HepG2 (cell line): ENCODE results near the gene NIT2. TPM values are rescaled to one million over a fixed set of nuclear protein-coding genes. Genes with fewer than 3 reads are reported as not detected.
A peak's percentile ranks its signal among the peaks of the same experiment; 100 is the strongest.

Experiments
- ATF1 ChIP-seq: IDR thresholded peaks from 2 replicates; pipeline ENCODE4 v1.6.1; 2016; ENCODE audit warnings: mild to moderate bottlenecking, control low read depth
- HNRNPUL1 ChIP-seq: fragments of 200-400 bp; formaldehyde crosslinking; IDR thresholded peaks from 2 replicates; pipeline ENCODE4 v1.6.1; 2017; ENCODE audit warnings: low read depth, mild to moderate bottlenecking, low read length, moderate library complexity
- HOXA3 ChIP-seq: sonication (generic); formaldehyde crosslinking; IDR thresholded peaks from 2 replicates; pipeline ENCODE4 v1.5.0; 2020; ENCODE audit warnings: missing genetic modification reagents
- MYC ChIP-seq: sonication (generic); formaldehyde crosslinking; IDR thresholded peaks from 2 replicates; pipeline ENCODE4 v1.9.0; 2021; ENCODE audit warnings: missing genetic modification reagents, borderline replicate concordance
- POGZ ChIP-seq: sonication (generic); formaldehyde crosslinking; IDR thresholded peaks from 2 replicates; pipeline ENCODE4 v1.4.0; 2020; ENCODE audit warnings: mild to moderate bottlenecking, missing genetic modification reagents
- PRPF4 ChIP-seq: fragments of 200-400 bp; formaldehyde crosslinking; IDR thresholded peaks from 2 replicates; pipeline ENCODE4 v1.6.1; 2016; ENCODE audit warnings: low read length, low read depth; ENCODE audit not compliant: poor library complexity, severe bottlenecking
- RBFOX2 ChIP-seq: fragments of 200-400 bp; formaldehyde crosslinking; IDR thresholded peaks from 2 replicates; pipeline ENCODE4 v1.6.1; 2017; ENCODE audit warnings: low read depth, mild to moderate bottlenecking, low read length
- RFX5 ChIP-seq: IDR thresholded peaks from 2 replicates; pipeline ENCODE4 v1.6.1; 2011; ENCODE audit warnings: low read depth, low read length, improper control_type of control experiment
- SMAD3 ChIP-seq: sonication (generic); formaldehyde crosslinking; IDR thresholded peaks from 2 replicates; pipeline ENCODE4 v1.4.0; 2020; ENCODE audit warnings: missing genetic modification reagents
- SP5 ChIP-seq: IDR thresholded peaks from 2 replicates; pipeline ENCODE4 v1.6.1; 2016; ENCODE audit warnings: low read depth, borderline replicate concordance
- TARDBP ChIP-seq: sonication (generic); formaldehyde crosslinking; IDR thresholded peaks from 2 replicates; pipeline ENCODE4 v1.8.0; 2022; ENCODE audit warnings: mild to moderate bottlenecking, missing genetic modification reagents
- ZNF350 ChIP-seq: sonication (generic); formaldehyde crosslinking; IDR thresholded peaks from 2 replicates; pipeline ENCODE4 v1.4.0; 2020; ENCODE audit warnings: mild to moderate bottlenecking, low read depth, missing genetic modification reagents, borderline replicate concordance
- ZNF431 ChIP-seq: sonication (generic); formaldehyde crosslinking; IDR thresholded peaks from 2 replicates; pipeline ENCODE4 v1.9.0; 2022; ENCODE audit warnings: missing genetic modification reagents, low read depth, mild to moderate bottlenecking, borderline replicate concordance
- ZNF484 ChIP-seq: sonication (generic); formaldehyde crosslinking; IDR thresholded peaks from 2 replicates; pipeline ENCODE4 v1.5.1; 2020; ENCODE audit warnings: mild to moderate bottlenecking, low read depth, missing genetic modification reagents, borderline replicate concordance
- ZNF772 ChIP-seq: sonication (generic); formaldehyde crosslinking; IDR thresholded peaks from 2 replicates; pipeline ENCODE4 v1.5.0; 2020; ENCODE audit warnings: mild to moderate bottlenecking, missing genetic modification reagents
- ZNF841 ChIP-seq: sonication (generic); formaldehyde crosslinking; IDR thresholded peaks from 2 replicates; pipeline ENCODE4 v1.8.1; 2023; ENCODE audit warnings: missing genetic modification reagents, borderline replicate concordance
- polyA plus RNA-seq, 8 experiments: library from polyadenylated mRNA; depleted of rRNA in 3 of 8; stranded (reverse) in 7 of 8; unstranded in 1 of 8; fragments of >200 nt; fragmentation: Illumina TruSeq in 4 of 8; extraction: Trizol in 4 of 8; gene quantifications; 2 replicates each; pipeline versions ENCODE4 v1.2.1 to v1.2.3, GENCODE V29; 2011 to 2016; ENCODE audit warnings: low read depth in 4 of 8, missing spikeins in 1 of 8, mixed read lengths in 1 of 8; ENCODE audit not compliant: insufficient read depth in 1 of 8
- total RNA-seq, 5 experiments: library from RNA; depleted of rRNA; stranded (reverse); fragments of >200 nt; fragmentation: Illumina TruSeq; extraction: Trizol; gene quantifications; 2 replicates each; pipeline ENCODE4 v1.2.3, GENCODE V29; 2016; ENCODE audit warnings: low read depth in 1 of 5
- TF ChIP-seq, protein P1 (sequence below): sonication (generic); formaldehyde crosslinking; IDR thresholded peaks from 2 replicates; pipeline ENCODE4 v1.4.0; 2020; ENCODE audit warnings: missing genetic modification reagents, mild to moderate bottlenecking, borderline replicate concordance
- TF ChIP-seq, protein P2 (sequence below): sonication (generic); formaldehyde crosslinking; IDR thresholded peaks from 2 replicates; pipeline ENCODE4 v1.5.0; 2020; ENCODE audit warnings: mild to moderate bottlenecking, missing genetic modification reagents
- TF ChIP-seq, protein P3 (sequence below): sonication (generic); formaldehyde crosslinking; IDR thresholded peaks from 2 replicates; pipeline ENCODE4 v1.4.0; 2020; ENCODE audit warnings: mild to moderate bottlenecking, missing genetic modification reagents

NIT2 gene
- total and polyA plus RNA-seq, 2 of the 13 experiments (the other 11 are each of a cell fraction or from before 2014, with no cell fraction given), result 43.4 to 49.1 TPM

DNA sequence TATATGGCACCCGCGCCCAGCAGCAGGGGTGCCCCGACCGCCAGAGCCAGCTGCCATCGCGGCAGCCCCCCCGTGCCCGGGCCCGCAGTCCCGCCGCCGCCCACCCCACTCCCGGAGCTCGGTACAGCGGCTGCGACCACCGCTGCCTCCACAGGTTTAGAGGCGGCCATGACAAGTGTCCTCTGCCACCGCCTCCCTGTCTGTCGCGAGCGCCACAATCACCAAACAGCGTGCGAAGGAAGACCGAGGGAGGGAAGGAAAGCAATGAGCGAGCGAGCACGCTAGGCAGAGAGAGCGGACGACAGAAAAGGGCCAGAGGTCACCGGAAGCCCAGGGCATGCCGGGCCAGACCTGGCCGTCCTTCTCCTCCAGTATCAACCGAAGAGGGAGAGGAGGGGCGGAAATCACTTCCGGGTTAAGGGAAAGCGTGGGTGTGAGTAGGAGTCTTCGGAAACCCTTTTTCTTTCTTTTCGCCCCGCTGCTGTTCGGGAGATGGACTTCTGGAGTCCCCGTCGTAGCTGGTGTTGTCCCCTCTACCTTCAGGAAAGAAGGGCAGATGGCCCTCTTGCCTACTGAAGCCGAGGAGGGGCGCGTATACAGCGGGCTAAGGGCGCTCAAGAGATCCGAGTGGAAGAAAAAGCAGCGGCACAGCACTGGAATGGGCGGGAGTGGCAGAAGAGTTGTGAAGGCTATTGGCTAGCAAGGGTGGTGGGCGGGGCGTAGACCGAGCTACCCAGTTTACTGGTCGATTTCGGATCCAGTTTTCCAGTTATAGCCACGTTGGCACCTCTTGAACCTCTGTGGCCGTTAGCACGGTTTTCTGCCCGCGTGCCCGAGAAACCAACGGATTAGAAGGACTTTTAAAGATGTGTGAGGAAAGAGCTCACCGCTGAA lies 66.5 kb downstream of the NIT2 start, which contains the start of the genes LNP1 and TOMM70 (continued):
- TF ChIP-seq, protein P1, sequence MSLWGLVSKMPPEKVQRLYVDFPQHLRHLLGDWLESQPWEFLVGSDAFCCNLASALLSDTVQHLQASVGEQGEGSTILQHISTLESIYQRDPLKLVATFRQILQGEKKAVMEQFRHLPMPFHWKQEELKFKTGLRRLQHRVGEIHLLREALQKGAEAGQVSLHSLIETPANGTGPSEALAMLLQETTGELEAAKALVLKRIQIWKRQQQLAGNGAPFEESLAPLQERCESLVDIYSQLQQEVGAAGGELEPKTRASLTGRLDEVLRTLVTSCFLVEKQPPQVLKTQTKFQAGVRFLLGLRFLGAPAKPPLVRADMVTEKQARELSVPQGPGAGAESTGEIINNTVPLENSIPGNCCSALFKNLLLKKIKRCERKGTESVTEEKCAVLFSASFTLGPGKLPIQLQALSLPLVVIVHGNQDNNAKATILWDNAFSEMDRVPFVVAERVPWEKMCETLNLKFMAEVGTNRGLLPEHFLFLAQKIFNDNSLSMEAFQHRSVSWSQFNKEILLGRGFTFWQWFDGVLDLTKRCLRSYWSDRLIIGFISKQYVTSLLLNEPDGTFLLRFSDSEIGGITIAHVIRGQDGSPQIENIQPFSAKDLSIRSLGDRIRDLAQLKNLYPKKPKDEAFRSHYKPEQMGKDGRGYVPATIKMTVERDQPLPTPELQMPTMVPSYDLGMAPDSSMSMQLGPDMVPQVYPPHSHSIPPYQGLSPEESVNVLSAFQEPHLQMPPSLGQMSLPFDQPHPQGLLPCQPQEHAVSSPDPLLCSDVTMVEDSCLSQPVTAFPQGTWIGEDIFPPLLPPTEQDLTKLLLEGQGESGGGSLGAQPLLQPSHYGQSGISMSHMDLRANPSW (CRISPR knock-in tag), result peak; percentile 87
- peak; percentile 70; the same call in 1 of the 2 replicates for TF ChIP-seq ZNF841 (CRISPR knock-in tag)
- peak; percentile 74 for TF ChIP-seq RBFOX2
- TF ChIP-seq ZNF484 (CRISPR knock-in tag), result 0 out of 2 replicates have a peak, but pooled peaks have one; percentile 48
- TF ChIP-seq ZNF772, result peak; percentile 22; the same call in 1 of the 2 replicates
- TF ChIP-seq HNRNPUL1, result no peak
- peak; percentile 22; the same call in 1 of the 2 replicates for TF ChIP-seq SP5 (CRISPR knock-in tag)
- TF ChIP-seq TARDBP (CRISPR knock-in tag), result peak; percentile 83; the same call in 1 of the 2 replicates
- TF ChIP-seq SMAD3, result peak; percentile 42; the same call in 1 of the 2 replicates
- TF ChIP-seq MYC (CRISPR knock-in tag), result peak; percentile 92
- TF ChIP-seq, protein P2, sequence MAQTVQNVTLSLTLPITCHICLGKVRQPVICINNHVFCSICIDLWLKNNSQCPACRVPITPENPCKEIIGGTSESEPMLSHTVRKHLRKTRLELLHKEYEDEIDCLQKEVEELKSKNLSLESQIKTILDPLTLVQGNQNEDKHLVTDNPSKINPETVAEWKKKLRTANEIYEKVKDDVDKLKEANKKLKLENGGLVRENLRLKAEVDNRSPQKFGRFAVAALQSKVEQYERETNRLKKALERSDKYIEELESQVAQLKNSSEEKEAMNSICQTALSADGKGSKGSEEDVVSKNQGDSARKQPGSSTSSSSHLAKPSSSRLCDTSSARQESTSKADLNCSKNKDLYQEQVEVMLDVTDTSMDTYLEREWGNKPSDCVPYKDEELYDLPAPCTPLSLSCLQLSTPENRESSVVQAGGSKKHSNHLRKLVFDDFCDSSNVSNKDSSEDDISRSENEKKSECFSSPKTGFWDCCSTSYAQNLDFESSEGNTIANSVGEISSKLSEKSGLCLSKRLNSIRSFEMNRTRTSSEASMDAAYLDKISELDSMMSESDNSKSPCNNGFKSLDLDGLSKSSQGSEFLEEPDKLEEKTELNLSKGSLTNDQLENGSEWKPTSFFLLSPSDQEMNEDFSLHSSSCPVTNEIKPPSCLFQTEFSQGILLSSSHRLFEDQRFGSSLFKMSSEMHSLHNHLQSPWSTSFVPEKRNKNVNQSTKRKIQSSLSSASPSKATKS (CRISPR knock-in tag), result no peak
- peak; percentile 10; the same call in 1 of the 2 replicates for TF ChIP-seq RFX5
- TF ChIP-seq ATF1 (CRISPR knock-in tag), result peak; percentile 75
- no peak for TF ChIP-seq PRPF4
- TF ChIP-seq ZNF431 (CRISPR knock-in tag), result 0 out of 2 replicates have a peak, but pooled peaks have one; percentile 25
- TF ChIP-seq POGZ, result peak; percentile 74
- TF ChIP-seq, protein P3, sequence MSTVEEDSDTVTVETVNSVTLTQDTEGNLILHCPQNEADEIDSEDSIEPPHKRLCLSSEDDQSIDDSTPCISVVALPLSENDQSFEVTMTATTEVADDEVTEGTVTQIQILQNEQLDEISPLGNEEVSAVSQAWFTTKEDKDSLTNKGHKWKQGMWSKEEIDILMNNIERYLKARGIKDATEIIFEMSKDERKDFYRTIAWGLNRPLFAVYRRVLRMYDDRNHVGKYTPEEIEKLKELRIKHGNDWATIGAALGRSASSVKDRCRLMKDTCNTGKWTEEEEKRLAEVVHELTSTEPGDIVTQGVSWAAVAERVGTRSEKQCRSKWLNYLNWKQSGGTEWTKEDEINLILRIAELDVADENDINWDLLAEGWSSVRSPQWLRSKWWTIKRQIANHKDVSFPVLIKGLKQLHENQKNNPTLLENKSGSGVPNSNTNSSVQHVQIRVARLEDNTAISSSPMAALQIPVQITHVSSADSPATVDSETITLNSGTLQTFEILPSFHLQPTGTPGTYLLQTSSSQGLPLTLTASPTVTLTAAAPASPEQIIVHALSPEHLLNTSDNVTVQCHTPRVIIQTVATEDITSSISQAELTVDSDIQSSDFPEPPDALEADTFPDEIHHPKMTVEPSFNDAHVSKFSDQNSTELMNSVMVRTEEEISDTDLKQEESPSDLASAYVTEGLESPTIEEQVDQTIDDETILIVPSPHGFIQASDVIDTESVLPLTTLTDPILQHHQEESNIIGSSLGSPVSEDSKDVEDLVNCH (CRISPR knock-in tag), result no peak
- peak; percentile 51 for TF ChIP-seq HOXA3
- peak; percentile 87 for TF ChIP-seq ZNF350 (CRISPR knock-in tag)
